GM10266 (cell line): ENCODE data around the gene CIB4.

ENCODE experiments used
- DNase-seq: peaks from one replicate; pipeline ENCODE4 v3.0.0; 2012; ENCODE audit errors: extremely low spot score
- CTCF ChIP-seq: IDR thresholded peaks from 2 replicates; pipeline ENCODE4 v1.5.1; 2012; ENCODE audit warnings: mild to moderate bottlenecking, low read depth; ENCODE audit not compliant: control insufficient read depth, insufficient read depth; ENCODE audit errors: missing control alignments

CIB4 gene

GRCh38 chr2:26606847-26607190 lies 34.3 kb downstream of the CIB4 start:
- no peak for DNase-seq
- TF ChIP-seq CTCF, result no peak

- no peak for TF ChIP-seq CTCF
- no peak for DNase-seq
These were observed 34.9 kb downstream of the CIB4 start for GRCh38 chr2:26605999-26606846.

- DNase-seq, result peak; percentile 55
These were observed 35.8 kb downstream of the CIB4 start for GRCh38 chr2:26605195-26605998.

GRCh38 chr2:26602575-26602974 lies 38.6 kb downstream of the CIB4 start:
- no peak for DNase-seq

More at GRCh38 chr2:26605195-26605998, 35.8 kb downstream of the CIB4 start:
- peak; percentile 82 for TF ChIP-seq CTCF

DNA sequence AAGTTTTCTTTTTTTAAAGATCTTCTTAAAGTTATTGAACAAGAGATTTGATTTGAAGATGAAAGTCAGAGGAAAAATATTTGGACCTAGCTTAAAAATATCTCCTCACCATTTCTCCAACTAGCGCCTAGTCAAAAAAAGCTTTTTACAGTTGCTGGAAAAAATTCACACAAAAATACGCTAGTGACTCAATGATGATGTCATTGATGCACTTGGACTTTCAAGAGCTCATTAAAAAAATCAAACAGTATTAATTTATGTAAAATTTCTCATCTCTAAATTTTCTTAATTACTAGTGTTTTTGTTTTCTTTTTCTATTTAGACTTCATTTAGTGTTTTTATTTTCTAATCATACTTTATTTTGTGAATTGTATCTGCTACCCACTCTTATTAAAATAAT lies 41.8 kb downstream of the CIB4 start:
- DNase-seq, result no peak
- no peak for TF ChIP-seq CTCF

More at GRCh38 chr2:26602575-26602974, 38.6 kb downstream of the CIB4 start:
- no peak for TF ChIP-seq CTCF

DNA sequence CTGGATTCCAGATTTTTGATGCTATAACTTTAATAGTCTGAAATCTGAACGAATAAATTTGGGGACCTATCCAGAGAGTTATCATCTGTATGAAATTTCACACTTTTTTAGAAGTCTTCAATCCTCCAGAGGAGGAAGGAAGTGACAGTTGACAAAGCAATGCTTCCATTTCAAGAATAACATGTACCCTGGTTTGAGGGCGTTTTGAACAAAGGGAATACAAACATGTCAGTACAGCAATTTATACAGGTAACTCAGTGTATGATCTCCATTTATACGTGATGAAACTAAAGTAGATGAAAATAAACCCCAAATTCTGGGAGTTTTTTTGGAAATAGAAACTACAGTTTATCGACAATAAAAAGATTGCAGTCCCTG lies 42.2 kb downstream of the CIB4 start:
- TF ChIP-seq CTCF, result no peak
- DNase-seq, result no peak
